H1 (cell line): Measurements from ENCODE around the gene HORMAD2. TPM values are rescaled to one million over a fixed set of nuclear protein-coding genes. Genes with fewer than 3 reads are reported as not detected.

Experiments
- CTCF ChIA-PET: fragments of 300-600 bp; sonication (Branson Sonifier 250); formaldehyde crosslinking; loops from one replicate; lab custom pipeline; 2021; ENCODE audit not compliant: partially characterized antibody; lab: Charles Lee
- POLR2A ChIA-PET: fragments of 300-600 bp; sonication (Branson Sonifier 250); formaldehyde crosslinking; loops from one replicate; lab custom pipeline; 2021; ENCODE audit warnings: inconsistent platforms; ENCODE audit not compliant: partially characterized antibody; lab: Charles Lee
- DNase-seq, 2 experiments: peaks; one replicate each; pipeline versions ENCODE4 v3.0.0 to v3.0.0-alpha.2; 2010 to 2022; ENCODE audit warnings: low spot score in 2 of 2, low read depth in 1 of 2, mixed read lengths in 1 of 2
- FAIRE-seq: peaks from 2 replicates; lab custom pipeline; 2011; peaks lifted over from hg19 to GRCh38; lab: Jason Lieb, UNC
- H2AFZ ChIP-seq: 2 replicates; pipeline ENCODE4 v1.8.1; 2012; ENCODE audit warnings: low read length, inconsistent platforms
- H2AK5ac ChIP-seq: 2 replicates; pipeline ENCODE4 v1.6.1; 2013; ENCODE audit warnings: low read depth, low read length
- H2BK120ac ChIP-seq: replicated peaks from 2 replicates; pipeline ENCODE3; 2013; ENCODE audit warnings: low read depth, low read length, inconsistent platforms
- H2BK12ac ChIP-seq: 2 replicates; pipeline ENCODE4 v1.6.1; 2013; ENCODE audit warnings: low read depth, low read length
- H2BK15ac ChIP-seq: 2 replicates; pipeline ENCODE4 v1.6.1; 2013; ENCODE audit warnings: low read length
- H2BK20ac ChIP-seq: 2 replicates; pipeline ENCODE4 v1.6.1; 2013; ENCODE audit warnings: low read length
- H2BK5ac ChIP-seq: 2 replicates; pipeline ENCODE4 v1.6.1; 2013; ENCODE audit warnings: low read depth, low read length
- H3K14ac ChIP-seq: 2 replicates; pipeline ENCODE4 v1.6.1; 2013; ENCODE audit warnings: inconsistent platforms; ENCODE audit not compliant: insufficient read length
- H3K18ac ChIP-seq: 2 replicates; pipeline ENCODE4 v1.6.1; 2013; ENCODE audit warnings: low read length; ENCODE audit errors: extremely low read depth
- H3K23ac ChIP-seq: 2 replicates; pipeline ENCODE4 v1.6.1; 2013; ENCODE audit warnings: inconsistent platforms; ENCODE audit not compliant: insufficient read length
- H3K23me2 ChIP-seq: 2 replicates; pipeline ENCODE4 v1.6.1; 2013; ENCODE audit warnings: low read depth, low read length
- H3K27ac ChIP-seq: 2 replicates; pipeline ENCODE4 v1.6.1; 2011; ENCODE audit warnings: low read depth, low read length, inconsistent platforms
- H3K27me3 ChIP-seq, 4 experiments: replicated peaks in 1 of 4; 1 replicate in 1 of 4; 2 replicates in 3 of 4; pipeline versions ENCODE4 v1.6.1 to v1.8.1; 2011 to 2013; ENCODE audit warnings: low read length in 3 of 4, mild to moderate bottlenecking in 3 of 4, inconsistent platforms in 2 of 4, mixed read lengths in 2 of 4, moderate library complexity in 1 of 4; ENCODE audit not compliant: control insufficient read depth in 3 of 4, insufficient read depth in 3 of 4; ENCODE audit errors: extremely low read depth in 1 of 4
- H3K36me3 ChIP-seq, 4 experiments: 2 replicates each; pipeline versions ENCODE4 v1.6.1 to v1.8.1; 2011 to 2013; ENCODE audit warnings: mild to moderate bottlenecking in 4 of 4, low read length in 3 of 4, moderate library complexity in 2 of 4, control low read depth in 1 of 4, inconsistent platforms in 1 of 4; ENCODE audit not compliant: insufficient read depth in 4 of 4, control insufficient read depth in 2 of 4
- H3K4ac ChIP-seq: replicated peaks from 2 replicates; pipeline ENCODE3; 2013; ENCODE audit warnings: low read length, low read depth, mixed read lengths, inconsistent platforms; ENCODE audit not compliant: insufficient read length
- H3K4me1 ChIP-seq, 4 experiments: replicated peaks in 1 of 4; 1 replicate in 1 of 4; 2 replicates in 3 of 4; pipeline versions ENCODE4 v1.6.1 to v1.8.1; 2011 to 2013; ENCODE audit warnings: low read length in 3 of 4, inconsistent platforms in 2 of 4, mixed read lengths in 1 of 4; ENCODE audit not compliant: insufficient read depth in 4 of 4, control insufficient read depth in 3 of 4
- H3K4me2 ChIP-seq, 2 experiments: 2 replicates each; pipeline versions ENCODE4 v1.6.1 to v1.8.1; 2011 to 2013; ENCODE audit warnings: low read depth in 2 of 2, low read length in 2 of 2, control low read depth in 1 of 2, inconsistent platforms in 1 of 2, mild to moderate bottlenecking in 1 of 2; ENCODE audit not compliant: insufficient read depth in 1 of 2
- H3K4me3 ChIP-seq, 4 experiments: fragments of 200-600, 300-600 bp in 1 of 4; sonication (generic), shearing (Covaris generic), sonication (Bioruptor Twin) in 1 of 4; 2 replicates each; pipeline versions ENCODE4 v1.5.1 to v1.8.1; 2011 to 2016; ENCODE audit warnings: low read length in 4 of 4, low read depth in 3 of 4, control low read depth in 2 of 4, inconsistent platforms in 2 of 4, mild to moderate bottlenecking in 2 of 4, mixed read lengths in 1 of 4, moderate library complexity in 1 of 4; ENCODE audit not compliant: insufficient read depth in 2 of 4; ENCODE audit errors: extremely low read depth in 1 of 4
- H3K56ac ChIP-seq: replicated peaks from 2 replicates; pipeline ENCODE3; 2013; ENCODE audit warnings: low read depth, mild to moderate bottlenecking, mixed read lengths, low read length, inconsistent platforms; ENCODE audit not compliant: insufficient read length
- H3K79me1 ChIP-seq: 2 replicates; pipeline ENCODE4 v1.6.1; 2013; ENCODE audit warnings: low read depth, low read length, control low read depth
- H3K79me2 ChIP-seq, 2 experiments: 2 replicates each; pipeline versions ENCODE4 v1.6.1 to v1.8.1; 2012 to 2013; ENCODE audit warnings: low read length in 2 of 2, mild to moderate bottlenecking in 2 of 2, inconsistent platforms in 1 of 2; ENCODE audit not compliant: insufficient read depth in 2 of 2, control insufficient read depth in 1 of 2
- H3K9ac ChIP-seq, 4 experiments: replicated peaks in 1 of 4; 1 replicate in 1 of 4; 2 replicates in 3 of 4; pipeline versions ENCODE4 v1.6.1 to v1.8.1; 2011 to 2013; ENCODE audit warnings: low read depth in 3 of 4, low read length in 3 of 4, control low read depth in 2 of 4, mild to moderate bottlenecking in 2 of 4, moderate library complexity in 2 of 4, inconsistent platforms in 1 of 4; ENCODE audit errors: extremely low read depth in 1 of 4
- H3K9me3 ChIP-seq, 2 experiments: 2 replicates each; pipeline versions ENCODE4 v1.6.1 to v1.8.1; 2012 to 2013; ENCODE audit warnings: mild to moderate bottlenecking in 2 of 2, moderate library complexity in 2 of 2, control low read depth in 1 of 2, inconsistent platforms in 1 of 2, low read depth in 1 of 2, low read length in 1 of 2, mixed read lengths in 1 of 2; ENCODE audit not compliant: insufficient read depth in 2 of 2
- H4K20me1 ChIP-seq, 2 experiments: replicated peaks in 1 of 2; 2 replicates each; pipeline versions ENCODE3 to v1.8.1; 2011 to 2013; ENCODE audit warnings: inconsistent platforms in 2 of 2, low read length in 2 of 2, mild to moderate bottlenecking in 1 of 2; ENCODE audit not compliant: insufficient read depth in 2 of 2, control insufficient read depth in 1 of 2
- H4K5ac ChIP-seq: 2 replicates; pipeline ENCODE4 v1.6.1; 2013; ENCODE audit warnings: low read length, low read depth, mixed read lengths, inconsistent platforms; ENCODE audit not compliant: insufficient read length
- H4K8ac ChIP-seq: 2 replicates; pipeline ENCODE4 v1.8.0; 2013; ENCODE audit warnings: mild to moderate bottlenecking, moderate library complexity, low read length, inconsistent platforms; ENCODE audit not compliant: insufficient read depth; ENCODE audit errors: extremely low read depth
- H4K91ac ChIP-seq: replicated peaks from 2 replicates; pipeline ENCODE3; 2013; ENCODE audit warnings: low read length, mixed read lengths, inconsistent platforms; ENCODE audit not compliant: insufficient read length
- GTF2F1 ChIP-seq: IDR thresholded peaks from 2 replicates; pipeline ENCODE4 v1.6.1; 2012; ENCODE audit warnings: low read depth, low read length, improper control_type of control experiment, borderline replicate concordance
- SIX5 ChIP-seq: IDR thresholded peaks from 2 replicates; pipeline ENCODE4 v1.6.1; 2011; ENCODE audit warnings: mild to moderate bottlenecking, low read depth, low read length
- ZNF274 ChIP-seq: IDR thresholded peaks from 2 replicates; pipeline ENCODE4 v1.7.0; 2012; ENCODE audit warnings: low read length, borderline replicate concordance; ENCODE audit errors: extremely low read depth
- WGBS, 2 experiments: shearing (Covaris generic) in 1 of 2; methylation state at CpG; one replicate each; pipeline versions ENCODE4 v1.1.6 to v1.1.7; 2013 to 2015; ENCODE audit warnings: low lambda C conversion rate in 2 of 2, mixed read lengths in 2 of 2, inconsistent platforms in 1 of 2, low coverage in 1 of 2, missing lambda C conversion rate in 1 of 2; ENCODE audit not compliant: insufficient replicate concordance in 2 of 2, insufficient coverage in 1 of 2, insufficient read length in 1 of 2; ENCODE audit errors: extremely low coverage in 1 of 2, missing lambda C conversion rate in 1 of 2; 5-methylcytosine and 5-hydroxymethylcytosine counted together
- polyA plus RNA-seq, 7 experiments: library from polyadenylated mRNA; depleted of rRNA in 3 of 7; stranded (reverse) in 5 of 7; unstranded in 2 of 7; fragments of >200 nt in 5 of 7; fragments of 200-250 nt in 2 of 7; gene quantifications; 1 replicate in 5 of 7; 2 replicates in 1 of 7; 4 replicates in 1 of 7; pipeline versions ENCODE4 v1.2.1 to v1.2.3, GENCODE V29; 2011 to 2013; ENCODE audit warnings: missing spikeins in 2 of 7, mixed read lengths in 2 of 7
- total RNA-seq: library from RNA; stranded (reverse); fragmentation: NEBNext Ultra II Directional; extraction: Animal tissue kit (Norgen Biotek cat#: 25700); gene quantifications from 2 replicates; pipeline ENCODE4 v1.2.1, GENCODE V29; 2021
- TF ChIP-seq, protein P1 (sequence below): IDR thresholded peaks from 2 replicates; pipeline ENCODE4 v1.6.1; 2011; ENCODE audit warnings: low read length, improper control_type of control experiment

HORMAD2 gene
- total and polyA plus RNA-seq, 2 of the 8 experiments (the other 6 are each of a cell fraction or from before 2014, with no cell fraction given), result 0.03 TPM; not detected in 1

DNA sequence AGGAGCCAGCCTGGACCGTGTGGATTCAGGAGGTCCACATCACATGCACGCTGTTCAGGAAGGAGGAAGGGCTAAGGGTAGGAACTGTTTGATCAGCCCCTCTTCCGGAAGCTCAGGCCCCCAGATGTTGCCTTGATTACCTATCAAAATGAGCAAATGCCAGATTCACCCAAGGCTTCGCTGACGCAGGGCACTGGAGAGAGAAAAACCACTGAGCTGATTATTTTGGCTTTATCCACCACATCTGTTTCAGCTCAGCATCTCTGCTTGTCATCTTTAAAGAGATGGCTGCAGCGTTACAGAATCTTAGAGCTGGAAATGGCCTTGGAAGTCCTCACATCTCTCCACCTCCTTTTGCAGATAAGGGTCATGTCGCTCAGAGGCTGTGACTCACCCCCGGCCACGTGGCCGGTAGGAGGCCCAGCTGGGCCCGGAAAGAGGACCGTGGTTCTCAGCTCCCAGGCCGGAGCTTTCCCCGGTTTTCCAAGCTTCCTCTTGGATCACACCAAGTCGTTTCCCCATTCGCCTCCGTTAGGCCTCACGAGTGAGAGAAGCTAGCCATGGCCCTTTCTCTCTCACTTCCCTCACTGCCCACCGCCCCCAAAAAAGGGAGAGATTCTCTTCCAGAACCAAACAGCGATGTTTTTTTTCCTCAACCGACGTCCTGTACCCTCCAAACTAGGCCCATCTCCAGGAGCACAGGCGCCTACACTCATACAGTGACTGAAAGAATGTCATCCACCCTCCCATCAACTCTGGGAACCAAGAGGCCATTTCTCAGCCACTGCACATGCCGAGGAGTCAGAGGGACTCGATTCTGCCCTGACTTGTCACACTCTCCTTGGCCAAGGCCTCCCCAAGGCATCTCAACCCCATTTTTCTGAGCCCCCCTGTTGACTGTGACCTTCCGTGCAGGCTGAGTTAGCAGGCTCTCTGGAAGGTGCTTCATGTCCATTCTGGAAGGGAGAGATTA is 128.7 kb downstream of the HORMAD2 start:
- H3K27me3 ChIP-seq, result no peaks in the 10 kb centered on the region; a peak in 1 of 7 replicates
- H3K36me3 ChIP-seq, result no peaks in the 10 kb centered on the region
- no peak overlapping the region for H3K4me3 ChIP-seq
- FAIRE-seq (no peak), DNase-seq (no peak)
- WGBS, 2 experiments, result 88% methylated on average over 26 of the region's 26 CpGs; no CpG with 5 or more reads in 1 of the 2 experiments
- peak overlapping the region; percentile 71 for H2AFZ ChIP-seq
- peak overlapping the region; percentile 18; the same call in 1 of the 2 replicates for H4K8ac ChIP-seq
- no peaks in the 10 kb centered on the region for H3K79me1 ChIP-seq
- no peaks in the 10 kb centered on the region; a peak in 1 of 4 replicates for H3K79me2 ChIP-seq
- no peak overlapping the region for H4K5ac ChIP-seq
- H3K27ac ChIP-seq, result no peak overlapping the region
- no peak overlapping the region for H3K9ac ChIP-seq
- CTCF ChIA-PET, result interaction anchor here (0.5 to 2.2 kb wide), 8 partner anchors 9 to 300 kb away, joined by 3 to 6 read pairs (median 4); no protein-coding TSS in a partner anchor
- peak overlapping the region; percentile 44; the same call in 1 of the 2 replicates for H2BK5ac ChIP-seq
- H2BK15ac ChIP-seq, result peak overlapping the region; percentile 67; the same call in 1 of the 2 replicates
- no peaks in the 10 kb centered on the region for H3K9me3 ChIP-seq
- no peak overlapping the region for H4K91ac ChIP-seq
- no peak overlapping the region for H2AK5ac ChIP-seq
- peak overlapping the region; percentile 29; the same call in 1 of the 2 replicates for H3K18ac ChIP-seq
- H3K23ac ChIP-seq, result no peak overlapping the region
- H3K23me2 ChIP-seq, result no peaks in the 10 kb centered on the region
- POLR2A ChIA-PET, result interaction anchor here (1.0 to 1.5 kb wide), 4 partner anchors 11 to 30 kb away, joined by 3 to 5 read pairs (median 4); no protein-coding TSS in a partner anchor
- peak overlapping the region; percentile 90; the same call in 1 of the 2 replicates for H2BK12ac ChIP-seq
- H2BK20ac ChIP-seq, result peak overlapping the region; percentile 15; the same call in 1 of the 2 replicates
- peaks cover 0 to 9% (median 2%) of the 10 kb centered on the region in 4 experiments; a peak in 5 of 7 replicates for H3K4me1 ChIP-seq
- no peak overlapping the region for H3K56ac ChIP-seq
- H3K4ac ChIP-seq, result peak overlapping the region; percentile 49
- H4K20me1 ChIP-seq, result no peaks in the 10 kb centered on the region
- no peak overlapping the region for H3K14ac ChIP-seq
- no peak overlapping the region for H3K4me2 ChIP-seq
- peak overlapping the region; percentile 48 for H2BK120ac ChIP-seq
- TF ChIP-seq, protein P1, sequence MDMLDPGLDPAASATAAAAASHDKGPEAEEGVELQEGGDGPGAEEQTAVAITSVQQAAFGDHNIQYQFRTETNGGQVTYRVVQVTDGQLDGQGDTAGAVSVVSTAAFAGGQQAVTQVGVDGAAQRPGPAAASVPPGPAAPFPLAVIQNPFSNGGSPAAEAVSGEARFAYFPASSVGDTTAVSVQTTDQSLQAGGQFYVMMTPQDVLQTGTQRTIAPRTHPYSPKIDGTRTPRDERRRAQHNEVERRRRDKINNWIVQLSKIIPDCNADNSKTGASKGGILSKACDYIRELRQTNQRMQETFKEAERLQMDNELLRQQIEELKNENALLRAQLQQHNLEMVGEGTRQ, result no peak
- TF ChIP-seq GTF2F1, result no peak
- TF ChIP-seq SIX5, result no peak
- TF ChIP-seq ZNF274, result no peak
